Endothelial cell of umbilical vein (primary cell): Measurements from ENCODE around the gene ENTPD6.

Experiments used
- CTCF ChIP-seq, 2 donors: IDR thresholded peaks; 1 replicate in 1 of 2; 2 replicates in 1 of 2; pipeline ENCODE4 v1.5.1; 2011; ENCODE audit warnings: low read length in 2 of 2, mild to moderate bottlenecking in 2 of 2, moderate library complexity in 2 of 2, control low read depth in 1 of 2, inconsistent platforms in 1 of 2, low read depth in 1 of 2; ENCODE audit not compliant: insufficient read depth in 1 of 2; ENCODE audit errors: extremely low read depth in 1 of 2
- EZH2 ChIP-seq: IDR thresholded peaks from 2 replicates; pipeline ENCODE4 v1.6.1; 2012; ENCODE audit warnings: borderline replicate concordance, low read depth, mild to moderate bottlenecking, moderate library complexity, low read length, inconsistent platforms; ENCODE audit not compliant: severe bottlenecking
- FOS ChIP-seq: IDR thresholded peaks from 2 replicates; pipeline ENCODE4 v1.6.1; 2011; ENCODE audit warnings: mild to moderate bottlenecking, low read length, moderate library complexity, borderline replicate concordance; ENCODE audit not compliant: insufficient read depth
- GATA2 ChIP-seq: IDR thresholded peaks from 2 replicates; pipeline ENCODE4 v1.7.0; 2011; ENCODE audit warnings: low read depth, mild to moderate bottlenecking, moderate library complexity, mixed read lengths, low read length; ENCODE audit not compliant: insufficient read length, insufficient read depth
- JUN ChIP-seq: IDR thresholded peaks from 2 replicates; pipeline ENCODE4 v1.6.1; 2011; ENCODE audit warnings: borderline replicate concordance, low read depth; ENCODE audit not compliant: insufficient read length, insufficient read depth
- MYC ChIP-seq: IDR thresholded peaks from one replicate; pipeline ENCODE4 v1.6.1; 2011; ENCODE audit warnings: mild to moderate bottlenecking, low read depth, low read length
- POLR2A ChIP-seq: IDR thresholded peaks from 2 replicates; pipeline ENCODE4 v1.6.1; 2012; ENCODE audit warnings: low read depth, mild to moderate bottlenecking, control low read depth, low read length
- POLR2AphosphoS5 ChIP-seq: IDR thresholded peaks from 2 replicates; pipeline ENCODE4 v1.6.1; 2012; ENCODE audit warnings: low read depth, mild to moderate bottlenecking, control low read depth, low read length, moderate library complexity; ENCODE audit not compliant: insufficient read depth
- TF ChIP-seq, protein P1 (sequence below): IDR thresholded peaks from 2 replicates; pipeline ENCODE4 v1.6.1; 2011; ENCODE audit not compliant: insufficient read depth, insufficient read length

DNA sequence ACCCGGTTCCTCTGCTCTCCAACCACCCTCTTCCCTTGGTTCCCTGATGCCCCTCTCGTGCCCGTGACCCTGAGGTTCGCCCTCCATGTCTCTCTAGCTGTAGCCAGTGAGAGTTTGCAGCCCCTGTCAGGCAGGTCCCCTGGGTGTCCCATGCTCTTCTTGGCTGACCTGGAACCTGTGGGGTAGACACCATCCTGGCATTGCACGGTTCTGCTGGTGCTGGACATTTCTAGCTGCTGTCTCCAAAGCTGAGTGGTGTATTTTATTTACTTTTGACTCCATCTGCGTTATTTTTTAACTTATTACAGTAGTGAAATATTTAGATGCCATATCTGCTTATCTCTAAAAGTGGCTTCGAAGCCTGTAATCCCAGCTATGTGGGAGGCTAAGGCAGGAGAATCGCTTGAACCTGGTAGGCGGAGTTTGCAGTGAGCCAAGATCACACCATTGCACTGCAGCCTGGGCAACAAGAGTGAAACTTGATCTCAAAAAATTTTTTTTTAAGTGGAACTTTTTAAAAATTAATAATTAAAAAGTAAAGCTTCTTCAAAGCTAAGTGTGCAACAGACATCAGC lies 12.5 kb downstream of the ENTPD6 start:
- TF ChIP-seq EZH2 (no peak), CTCF (IDR thresholded peaks at IDR 0.05; ENCODE audit: extremely low read depth in 1 of 2, insufficient read depth in 1 of 2, low read depth in 1 of 2, low read length in 2 of 2) (no peak), POLR2A (no peak), MYC (no peak), POLR2AphosphoS5 (no peak), GATA2 (no peak), JUN (no peak), FOS (no peak)
- TF ChIP-seq, protein P1, sequence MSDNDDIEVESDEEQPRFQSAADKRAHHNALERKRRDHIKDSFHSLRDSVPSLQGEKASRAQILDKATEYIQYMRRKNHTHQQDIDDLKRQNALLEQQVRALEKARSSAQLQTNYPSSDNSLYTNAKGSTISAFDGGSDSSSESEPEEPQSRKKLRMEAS, result no peak
